Bronchial epithelial cell (primary cell): ENCODE results near the gene FAM131A. TPM values are rescaled to one million over a fixed set of nuclear protein-coding genes. Genes with fewer than 3 reads are reported as not detected.

Experiments used
- DNase-seq: peaks from one replicate; pipeline ENCODE4 v3.0.0-alpha.2; 2010; ENCODE audit warnings: low read depth
- FAIRE-seq: peaks from 2 replicates; lab custom pipeline; 2011; peaks lifted over from hg19 to GRCh38; lab: Jason Lieb, UNC
- H3K27me3 ChIP-seq: 2 replicates; pipeline ENCODE4 v1.5.1; 2011; ENCODE audit warnings: low read length; ENCODE audit not compliant: control insufficient read depth, insufficient read depth
- H3K36me3 ChIP-seq: 2 replicates; pipeline ENCODE4 v1.5.1; 2011; ENCODE audit warnings: low read length; ENCODE audit not compliant: control insufficient read depth, insufficient read depth
- H3K4me3 ChIP-seq: 2 replicates; pipeline ENCODE4 v1.5.1; 2011; ENCODE audit warnings: mild to moderate bottlenecking, low read depth, low read length, control low read depth
- CTCF ChIP-seq: IDR thresholded peaks from 2 replicates; pipeline ENCODE4 v1.5.1; 2011; ENCODE audit warnings: mild to moderate bottlenecking, moderate library complexity, low read length, control low read depth, inconsistent platforms; ENCODE audit not compliant: insufficient read depth, severe bottlenecking
- total RNA-seq: library from RNA; depleted of rRNA; stranded (reverse); fragments of >200 nt; gene quantifications from 2 replicates; pipeline ENCODE4 v1.2.1, GENCODE V29; 2014

The FAM131A gene
- total RNA-seq, 1 donor from 2014 or later, result 18.2 TPM

- DNase-seq (peak; percentile 89), FAIRE-seq (no peak)
- H3K27me3 ChIP-seq, result no peaks in the 10 kb centered on the region
- no peak for TF ChIP-seq CTCF
- H3K4me3 ChIP-seq, result peak overlapping the region; percentile 13
- H3K36me3 ChIP-seq, result peaks cover 53% of the 10 kb centered on the region
Measured at GRCh38 chr3:184320104-184320445, 17.3 kb upstream of the FAM131A start.

DNA sequence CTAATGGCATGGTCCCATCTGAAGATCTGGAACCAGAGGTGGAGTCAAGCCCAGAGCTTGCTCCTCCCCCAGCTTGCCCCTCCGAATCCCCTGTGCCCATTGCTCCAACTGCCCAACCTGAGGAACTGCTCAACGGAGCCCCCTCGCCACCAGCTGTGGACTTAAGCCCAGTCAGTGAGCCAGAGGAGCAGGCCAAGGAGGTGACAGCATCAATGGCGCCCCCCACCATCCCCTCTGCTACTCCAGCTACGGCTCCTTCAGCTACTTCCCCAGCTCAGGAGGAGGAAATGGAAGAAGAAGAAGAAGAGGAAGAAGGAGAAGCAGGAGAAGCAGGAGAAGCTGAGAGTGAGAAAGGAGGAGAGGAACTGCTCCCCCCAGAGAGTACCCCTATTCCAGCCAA lies 15.7 kb upstream of the FAM131A start:
- no peak for FAIRE-seq
- no peak for DNase-seq
- Histone ChIP-seq H3K36me3 (peaks cover 64% of the 10 kb centered on the region), H3K4me3 (no peak overlapping the region), H3K27me3 (no peaks in the 10 kb centered on the region)
- TF ChIP-seq CTCF, result no peak

DNA sequence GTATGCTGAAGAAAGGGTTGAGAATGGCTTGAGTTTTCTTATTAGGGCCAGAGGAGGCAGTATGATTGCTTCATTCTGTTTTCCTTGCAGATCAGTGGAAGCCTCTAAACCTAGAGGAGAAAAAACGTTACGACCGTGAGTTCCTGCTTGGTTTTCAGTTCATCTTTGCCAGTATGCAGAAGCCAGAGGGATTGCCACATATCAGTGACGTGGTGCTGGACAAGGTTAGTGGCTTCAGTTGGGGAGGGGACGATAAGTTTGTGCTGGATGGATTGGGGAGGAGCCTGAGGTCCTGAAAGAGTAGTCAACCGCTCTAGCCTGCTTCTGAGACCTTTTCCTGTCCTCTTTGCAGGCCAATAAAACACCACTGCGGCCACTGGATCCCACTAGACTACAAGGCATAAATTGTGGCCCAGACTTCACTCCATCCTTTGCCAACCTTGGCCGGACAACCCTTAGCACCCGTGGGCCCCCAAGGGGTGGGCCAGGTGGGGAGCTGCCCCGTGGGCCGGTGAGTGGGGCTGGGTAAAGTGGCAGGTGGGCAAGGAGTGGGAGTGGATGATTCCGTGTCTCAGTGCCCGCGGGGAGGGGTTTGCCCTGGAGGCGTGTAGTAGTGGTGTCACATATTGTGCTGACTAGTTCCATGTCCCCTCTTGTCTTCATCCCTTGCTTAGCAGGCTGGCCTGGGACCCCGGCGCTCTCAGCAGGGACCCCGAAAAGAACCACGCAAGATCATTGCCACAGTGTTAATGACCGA lies 14.5 kb upstream of the FAM131A start:
- Histone ChIP-seq H3K27me3 (no peaks in the 10 kb centered on the region), H3K36me3 (peaks cover 70% of the 10 kb centered on the region), H3K4me3 (no peak overlapping the region)
- FAIRE-seq (no peak), DNase-seq (no peak)
- TF ChIP-seq CTCF, result no peak

- FAIRE-seq, result no peak
- peaks cover 74% of the 10 kb centered on the region for H3K36me3 ChIP-seq
- DNase-seq, result no peak
- no peaks in the 10 kb centered on the region for H3K27me3 ChIP-seq
- no peak for TF ChIP-seq CTCF
- no peak overlapping the region for H3K4me3 ChIP-seq
Measured at GRCh38 chr3:184323696-184324095, 13.7 kb upstream of the FAM131A start.

DNA sequence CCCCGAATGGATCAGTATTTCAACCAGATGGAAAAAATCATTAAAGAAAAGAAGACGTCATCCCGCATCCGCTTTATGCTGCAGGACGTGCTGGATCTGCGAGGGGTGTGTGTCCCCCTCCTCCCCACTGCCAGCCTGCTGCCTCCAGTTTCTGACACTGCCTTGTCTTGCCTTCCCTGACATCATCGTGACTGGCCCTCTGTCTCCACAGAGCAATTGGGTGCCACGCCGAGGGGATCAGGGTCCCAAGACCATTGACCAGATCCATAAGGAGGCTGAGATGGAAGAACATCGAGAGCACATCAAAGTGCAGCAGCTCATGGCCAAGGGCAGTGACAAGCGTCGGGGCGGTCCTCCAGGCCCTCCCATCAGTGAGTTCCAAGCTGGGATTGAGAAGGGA lies 12.1 kb upstream of the FAM131A start:
- Histone ChIP-seq H3K4me3 (no peak overlapping the region), H3K36me3 (peaks cover 79% of the 10 kb centered on the region), H3K27me3 (no peaks in the 10 kb centered on the region)
- DNase-seq (no peak), FAIRE-seq (no peak)
- TF ChIP-seq CTCF, result no peak
